Ishikawa (cell line): ENCODE data around the gene CDC5L.

ENCODE experiments used
- CEBPB ChIP-seq: IDR thresholded peaks from 2 replicates; pipeline ENCODE4 v1.6.1; 2012
- CREB1 ChIP-seq: IDR thresholded peaks from 2 replicates; pipeline ENCODE4 v1.6.1; 2012; ENCODE audit warnings: low read depth
- EGR1 ChIP-seq: IDR thresholded peaks from 2 replicates; pipeline ENCODE4 v1.6.1; 2012
- EP300 ChIP-seq: IDR thresholded peaks from 2 replicates; pipeline ENCODE4 v1.6.1; 2012; ENCODE audit warnings: borderline replicate concordance
- FOXM1 ChIP-seq: IDR thresholded peaks from 2 replicates; pipeline ENCODE4 v1.6.1; 2012; ENCODE audit warnings: low read depth, borderline replicate concordance
- MAX ChIP-seq: IDR thresholded peaks from 2 replicates; pipeline ENCODE4 v1.6.1; 2012
- NFIC ChIP-seq: IDR thresholded peaks from 2 replicates; pipeline ENCODE4 v1.6.1; 2012
- RAD21 ChIP-seq: IDR thresholded peaks from 2 replicates; pipeline ENCODE4 v1.6.1; 2012; ENCODE audit warnings: low read depth
- TAF1 ChIP-seq: IDR thresholded peaks from 2 replicates; pipeline ENCODE4 v1.6.1; 2012; ENCODE audit warnings: low read depth, mild to moderate bottlenecking
- TCF12 ChIP-seq: IDR thresholded peaks from 2 replicates; pipeline ENCODE4 v1.6.1; 2012; ENCODE audit warnings: low read depth
- TEAD4 ChIP-seq: IDR thresholded peaks from 2 replicates; pipeline ENCODE4 v1.6.1; 2012
- YY1 ChIP-seq: IDR thresholded peaks from 2 replicates; pipeline ENCODE4 v1.6.1; 2012; ENCODE audit warnings: low read depth
- ZBTB7A ChIP-seq: IDR thresholded peaks from 2 replicates; pipeline ENCODE4 v1.6.1; 2012; ENCODE audit warnings: low read depth
- TF ChIP-seq, protein P1 (sequence below): IDR thresholded peaks from 2 replicates; pipeline ENCODE4 v1.6.1; 2012; ENCODE audit warnings: low read depth, mild to moderate bottlenecking
- TF ChIP-seq, protein P2 (sequence below): IDR thresholded peaks from 2 replicates; pipeline ENCODE4 v1.6.1; 2012

Gene CDC5L

DNA sequence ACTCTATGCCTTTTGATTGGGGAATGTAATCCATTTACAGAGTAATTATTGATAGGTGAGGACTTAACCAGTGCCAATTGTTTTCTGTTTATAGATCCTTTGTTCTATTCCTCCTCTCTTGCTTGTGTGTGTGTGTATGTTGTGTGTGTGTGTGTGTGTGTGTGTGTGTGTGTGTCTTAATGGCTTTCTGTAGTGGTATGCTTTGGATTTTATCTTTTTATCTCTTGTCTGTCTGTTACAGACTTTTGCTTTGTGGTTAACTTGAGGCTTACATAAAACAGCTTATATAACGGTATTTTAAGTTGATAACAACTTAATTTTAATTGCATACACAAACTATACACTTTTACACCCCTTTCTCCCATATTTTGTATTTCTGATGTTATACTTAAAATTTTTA is 54.7 kb downstream of the CDC5L start:
- TF ChIP-seq TCF12 (no peak), CREB1 (no peak), EGR1 (no peak), MAX (no peak), FOXM1 (no peak), ZBTB7A (no peak), YY1 (no peak), EP300 (no peak), CEBPB (no peak), TAF1 (no peak), RAD21 (no peak), NFIC (no peak)
- TF ChIP-seq, protein P1, sequence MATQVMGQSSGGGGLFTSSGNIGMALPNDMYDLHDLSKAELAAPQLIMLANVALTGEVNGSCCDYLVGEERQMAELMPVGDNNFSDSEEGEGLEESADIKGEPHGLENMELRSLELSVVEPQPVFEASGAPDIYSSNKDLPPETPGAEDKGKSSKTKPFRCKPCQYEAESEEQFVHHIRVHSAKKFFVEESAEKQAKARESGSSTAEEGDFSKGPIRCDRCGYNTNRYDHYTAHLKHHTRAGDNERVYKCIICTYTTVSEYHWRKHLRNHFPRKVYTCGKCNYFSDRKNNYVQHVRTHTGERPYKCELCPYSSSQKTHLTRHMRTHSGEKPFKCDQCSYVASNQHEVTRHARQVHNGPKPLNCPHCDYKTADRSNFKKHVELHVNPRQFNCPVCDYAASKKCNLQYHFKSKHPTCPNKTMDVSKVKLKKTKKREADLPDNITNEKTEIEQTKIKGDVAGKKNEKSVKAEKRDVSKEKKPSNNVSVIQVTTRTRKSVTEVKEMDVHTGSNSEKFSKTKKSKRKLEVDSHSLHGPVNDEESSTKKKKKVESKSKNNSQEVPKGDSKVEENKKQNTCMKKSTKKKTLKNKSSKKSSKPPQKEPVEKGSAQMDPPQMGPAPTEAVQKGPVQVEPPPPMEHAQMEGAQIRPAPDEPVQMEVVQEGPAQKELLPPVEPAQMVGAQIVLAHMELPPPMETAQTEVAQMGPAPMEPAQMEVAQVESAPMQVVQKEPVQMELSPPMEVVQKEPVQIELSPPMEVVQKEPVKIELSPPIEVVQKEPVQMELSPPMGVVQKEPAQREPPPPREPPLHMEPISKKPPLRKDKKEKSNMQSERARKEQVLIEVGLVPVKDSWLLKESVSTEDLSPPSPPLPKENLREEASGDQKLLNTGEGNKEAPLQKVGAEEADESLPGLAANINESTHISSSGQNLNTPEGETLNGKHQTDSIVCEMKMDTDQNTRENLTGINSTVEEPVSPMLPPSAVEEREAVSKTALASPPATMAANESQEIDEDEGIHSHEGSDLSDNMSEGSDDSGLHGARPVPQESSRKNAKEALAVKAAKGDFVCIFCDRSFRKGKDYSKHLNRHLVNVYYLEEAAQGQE: no peak
- TF ChIP-seq, protein P2, sequence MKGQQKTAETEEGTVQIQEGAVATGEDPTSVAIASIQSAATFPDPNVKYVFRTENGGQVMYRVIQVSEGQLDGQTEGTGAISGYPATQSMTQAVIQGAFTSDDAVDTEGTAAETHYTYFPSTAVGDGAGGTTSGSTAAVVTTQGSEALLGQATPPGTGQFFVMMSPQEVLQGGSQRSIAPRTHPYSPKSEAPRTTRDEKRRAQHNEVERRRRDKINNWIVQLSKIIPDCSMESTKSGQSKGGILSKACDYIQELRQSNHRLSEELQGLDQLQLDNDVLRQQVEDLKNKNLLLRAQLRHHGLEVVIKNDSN: no peak

DNA sequence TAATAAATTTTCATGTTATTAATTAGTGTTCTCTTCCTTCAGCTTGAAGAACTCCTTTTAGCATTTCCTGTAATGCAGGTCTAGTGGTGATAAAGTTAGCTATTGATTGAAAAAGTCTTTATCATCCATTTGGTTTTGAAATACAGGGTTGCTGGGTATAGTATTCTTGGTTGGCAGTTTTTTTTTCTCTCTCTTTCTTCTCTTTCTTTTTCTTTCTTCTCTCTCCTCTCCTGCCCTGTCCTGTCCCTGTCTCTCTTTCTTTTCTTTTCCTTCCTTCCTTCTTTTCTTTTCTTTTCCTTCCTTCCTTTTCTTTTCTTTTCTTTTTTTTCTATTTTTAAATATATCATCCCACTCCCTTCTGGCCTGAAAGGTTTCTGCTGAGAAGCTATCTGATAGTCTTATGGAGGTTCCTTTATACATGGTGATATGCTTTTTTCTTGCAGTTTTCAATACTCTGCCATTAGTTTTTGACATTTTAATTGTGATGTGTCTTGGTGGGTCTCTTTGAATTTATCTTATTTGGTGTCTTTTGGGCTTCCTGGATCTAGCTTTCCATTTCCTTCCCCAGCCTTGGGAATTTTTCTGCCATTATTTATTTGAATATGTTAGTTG is 55.4 kb downstream of the CDC5L start:
- TF ChIP-seq CREB1 (no peak), EGR1 (no peak), TAF1 (no peak), RAD21 (no peak), NFIC (no peak), MAX (no peak), EP300 (no peak), CEBPB (no peak), ZBTB7A (no peak), TEAD4 (no peak), TCF12 (no peak), FOXM1 (no peak)
- TF ChIP-seq, protein P1: no peak
- TF ChIP-seq, protein P2: no peak

DNA sequence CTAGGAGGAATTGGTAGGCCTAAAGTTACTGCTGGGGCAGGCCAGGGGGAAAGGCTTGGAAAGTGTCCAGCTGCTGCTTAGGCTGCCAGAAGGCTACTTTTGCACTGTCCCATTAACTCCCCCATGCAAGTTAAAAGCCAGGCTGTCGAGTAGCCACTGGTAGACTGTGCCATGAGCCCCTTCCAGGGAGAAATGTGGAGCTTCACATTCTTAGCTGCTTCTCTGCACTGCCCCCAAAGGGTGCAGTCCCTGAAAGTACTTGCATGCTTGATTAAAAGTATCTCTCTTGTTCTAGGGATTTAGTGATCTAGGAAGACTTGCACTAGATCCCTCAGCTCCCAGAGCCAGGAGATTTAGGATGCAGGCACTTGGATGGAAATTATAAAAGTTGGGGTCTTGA is 57.3 kb downstream of the CDC5L start:
- no peak for TF ChIP-seq CREB1
- TF ChIP-seq FOXM1: no peak
- no peak for TF ChIP-seq EP300
- TF ChIP-seq ZBTB7A: no peak
- TF ChIP-seq, protein P2: no peak
- no peak for TF ChIP-seq MAX
- TF ChIP-seq TCF12: no peak
- TF ChIP-seq CEBPB: no peak
- TF ChIP-seq NFIC: no peak
- TF ChIP-seq EGR1: no peak
- TF ChIP-seq YY1: no peak
- TF ChIP-seq RAD21: no peak
- no peak for TF ChIP-seq TEAD4

DNA sequence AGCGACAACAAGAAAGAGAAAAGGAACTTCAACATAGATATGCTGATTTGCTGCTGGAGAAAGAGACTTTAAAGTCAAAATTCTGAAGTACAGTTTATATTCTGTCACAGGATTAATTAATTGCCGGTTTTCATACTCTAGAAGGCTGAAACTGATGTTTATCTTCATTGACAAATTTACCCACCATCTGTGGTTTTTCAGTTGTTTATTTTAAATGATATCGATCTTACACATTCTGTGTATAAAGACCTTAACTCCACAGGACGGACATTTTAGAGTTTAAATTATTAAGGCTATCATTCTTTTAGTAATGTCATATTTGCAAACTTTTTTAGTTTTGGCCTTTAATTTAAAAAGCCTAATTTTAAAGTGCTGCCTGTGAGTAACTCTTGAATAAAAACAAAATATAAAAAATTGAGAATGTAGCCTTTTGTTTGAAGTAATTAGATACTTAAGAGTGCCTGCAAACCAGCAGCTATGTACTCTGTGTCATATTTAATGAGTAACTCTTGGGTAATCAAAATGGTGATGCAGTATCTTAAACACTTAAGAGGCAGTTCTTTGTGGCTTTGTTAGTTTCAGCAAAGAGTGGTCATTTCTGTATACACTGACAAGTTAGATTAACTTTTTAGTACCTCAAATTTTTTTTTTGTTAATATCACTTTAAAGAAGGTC is 59.3 kb downstream of the CDC5L start:
- TF ChIP-seq FOXM1: no peak
- no peak for TF ChIP-seq MAX
- no peak for TF ChIP-seq ZBTB7A
- TF ChIP-seq, protein P2: no peak
- TF ChIP-seq CREB1: no peak
- TF ChIP-seq CEBPB: no peak
- TF ChIP-seq EP300: no peak
- TF ChIP-seq, protein P1: no peak
